ENCODE data around the gene BRPF1. TPM values are rescaled to one million over a fixed set of nuclear protein-coding genes. Genes with fewer than 3 reads are reported as not detected.

The BRPF1 gene
- total RNA-seq, 1 donor from 2014 or later = 34.2 TPM

GRCh38 chr3:9745521-9745920 lies 14.0 kb downstream of the BRPF1 start:
- no peak overlapping the region for H3K27ac Mint-ChIP-seq
- H3K36me3 Mint-ChIP-seq (ENCODE audit: low read depth) = peaks cover 79% of the 10 kb centered on the region
- H3K9me3 Mint-ChIP-seq = no peaks in the 10 kb centered on the region
- peaks cover 8% of the 10 kb centered on the region for H3K4me1 Mint-ChIP-seq (ENCODE audit: low read depth)
- DNase-seq (ENCODE audit: low spot score) = no peak
- H3K4me3 Mint-ChIP-seq (ENCODE audit: low read depth) = no peak overlapping the region
- no peaks in the 10 kb centered on the region for H3K27me3 Mint-ChIP-seq (ENCODE audit: low read depth)
- intact Hi-C loops (cut with micrococcal nuclease) = no loop called here

GRCh38 chr3:9746330-9746729 lies 14.8 kb downstream of the BRPF1 start:
- no peak for DNase-seq (ENCODE audit: low spot score)
- H3K36me3 Mint-ChIP-seq (ENCODE audit: low read depth) = peaks cover 73% of the 10 kb centered on the region
- intact Hi-C loops (cut with micrococcal nuclease) = no loop called here
- H3K4me1 Mint-ChIP-seq (ENCODE audit: low read depth) = peaks cover 12% of the 10 kb centered on the region
- no peaks in the 10 kb centered on the region for H3K9me3 Mint-ChIP-seq
- no peaks in the 10 kb centered on the region for H3K27me3 Mint-ChIP-seq (ENCODE audit: low read depth)
- H3K27ac Mint-ChIP-seq = no peak overlapping the region
- no peak overlapping the region for H3K4me3 Mint-ChIP-seq (ENCODE audit: low read depth)

- Mint-ChIP-seq H3K27me3 (ENCODE audit: low read depth) (no peaks in the 10 kb centered on the region), H3K9me3 (no peaks in the 10 kb centered on the region), H3K36me3 (ENCODE audit: low read depth) (peaks cover 75% of the 10 kb centered on the region), H3K4me3 (ENCODE audit: low read depth) (no peak overlapping the region), H3K4me1 (ENCODE audit: low read depth) (peaks cover 20% of the 10 kb centered on the region), H3K27ac (no peak overlapping the region)
- intact Hi-C loops (cut with micrococcal nuclease) = no loop called here
- DNase-seq (ENCODE audit: low spot score) = no peak
Observed at GRCh38 chr3:9747267-9747666, 15.7 kb downstream of the BRPF1 start.

GRCh38 chr3:9748031-9748430 lies 16.5 kb downstream of the BRPF1 start:
- H3K4me3 Mint-ChIP-seq (ENCODE audit: low read depth) = no peak overlapping the region
- no peak for DNase-seq (ENCODE audit: low spot score)
- H3K36me3 Mint-ChIP-seq (ENCODE audit: low read depth) = peaks cover 74% of the 10 kb centered on the region
- H3K27ac Mint-ChIP-seq = no peak overlapping the region
- no peaks in the 10 kb centered on the region for H3K27me3 Mint-ChIP-seq (ENCODE audit: low read depth)
- no peaks in the 10 kb centered on the region for H3K9me3 Mint-ChIP-seq
- peaks cover 20% of the 10 kb centered on the region for H3K4me1 Mint-ChIP-seq (ENCODE audit: low read depth)
- intact Hi-C loops (cut with micrococcal nuclease) = no loop called here

- peak overlapping the region; percentile 94 for H3K27ac Mint-ChIP-seq
- intact Hi-C loops (cut with micrococcal nuclease) = loop anchor here (1.0 kb wide), 1 partner anchor 18 kb away; the partner anchor contains the start of gene BRPF1
- no peaks in the 10 kb centered on the region for H3K9me3 Mint-ChIP-seq
- peaks cover 23% of the 10 kb centered on the region for H3K4me1 Mint-ChIP-seq (ENCODE audit: low read depth)
- H3K36me3 Mint-ChIP-seq (ENCODE audit: low read depth) = peaks cover 71% of the 10 kb centered on the region
- DNase-seq (ENCODE audit: low spot score) = no peak
- no peaks in the 10 kb centered on the region for H3K27me3 Mint-ChIP-seq (ENCODE audit: low read depth)
- peak overlapping the region; percentile 95 for H3K4me3 Mint-ChIP-seq (ENCODE audit: low read depth)
Observed at GRCh38 chr3:9749296-9749644, 17.7 kb downstream of the BRPF1 start.

GRCh38 chr3:9749645-9750555 lies 18.4 kb downstream of the BRPF1 start, which contains the start of gene OGG1:
Gene OGG1, plus strand, starts transcription at chr3:9749952. Its CDS starts 335 bp downstream, at chr3:9750287.
- peak within 1 kb of the TSS; percentile 94 for H3K27ac Mint-ChIP-seq
- H3K27me3 Mint-ChIP-seq (ENCODE audit: low read depth) = no peaks in the 10 kb centered on the region
- intact Hi-C loops (cut with micrococcal nuclease) = loop anchor here (1.0 to 5.0 kb wide), 6 partner anchors 19 to 354 kb away; partner anchors contain the start of genes BRPF1, CAMK1 and TADA3
- H3K9me3 Mint-ChIP-seq = no peaks in the 10 kb centered on the region
- H3K4me3 Mint-ChIP-seq (ENCODE audit: low read depth) = peak within 1 kb of the TSS; percentile 95
- peaks cover 70% of the 10 kb centered on the region for H3K36me3 Mint-ChIP-seq (ENCODE audit: low read depth)
- peaks cover 28% of the 10 kb centered on the region for H3K4me1 Mint-ChIP-seq (ENCODE audit: low read depth)
- DNase-seq (ENCODE audit: low spot score) = peak; percentile 97

- peak overlapping the region; percentile 94 for H3K27ac Mint-ChIP-seq
- no peaks in the 10 kb centered on the region for H3K27me3 Mint-ChIP-seq (ENCODE audit: low read depth)
- no peaks in the 10 kb centered on the region for H3K9me3 Mint-ChIP-seq
- intact Hi-C loops (cut with micrococcal nuclease) = loop anchor here (1.0 to 5.0 kb wide), 5 partner anchors 18 to 354 kb away; partner anchors contain the start of genes CAMK1 and TADA3
- no peak for DNase-seq (ENCODE audit: low spot score)
- H3K4me1 Mint-ChIP-seq (ENCODE audit: low read depth) = peaks cover 29% of the 10 kb centered on the region
- H3K4me3 Mint-ChIP-seq (ENCODE audit: low read depth) = peak overlapping the region; percentile 95
- peaks cover 67% of the 10 kb centered on the region for H3K36me3 Mint-ChIP-seq (ENCODE audit: low read depth)
Observed at GRCh38 chr3:9750556-9751411, 19.2 kb downstream of the BRPF1 start.

GRCh38 chr3:9754678-9755077 lies 23.1 kb downstream of the BRPF1 start:
- H3K27ac Mint-ChIP-seq = peak overlapping the region; percentile 65
- intact Hi-C loops (cut with micrococcal nuclease) = loop anchor here (5.0 kb wide), 1 partner anchor 53 kb away; no protein-coding TSS in a partner anchor
- peak overlapping the region; percentile 45 for H3K4me3 Mint-ChIP-seq (ENCODE audit: low read depth)
- DNase-seq (ENCODE audit: low spot score) = no peak
- H3K9me3 Mint-ChIP-seq = no peaks in the 10 kb centered on the region
- H3K4me1 Mint-ChIP-seq (ENCODE audit: low read depth) = peaks cover 22% of the 10 kb centered on the region
- no peaks in the 10 kb centered on the region for H3K27me3 Mint-ChIP-seq (ENCODE audit: low read depth)
- peaks cover 64% of the 10 kb centered on the region for H3K36me3 Mint-ChIP-seq (ENCODE audit: low read depth)

- H3K27me3 Mint-ChIP-seq (ENCODE audit: low read depth) = no peaks in the 10 kb centered on the region
- intact Hi-C loops (cut with micrococcal nuclease) = no loop called here
- no peak overlapping the region for H3K27ac Mint-ChIP-seq
- peaks cover 9% of the 10 kb centered on the region for H3K4me1 Mint-ChIP-seq (ENCODE audit: low read depth)
- DNase-seq (ENCODE audit: low spot score) = no peak
- H3K9me3 Mint-ChIP-seq = no peaks in the 10 kb centered on the region
- H3K36me3 Mint-ChIP-seq (ENCODE audit: low read depth) = peaks cover 73% of the 10 kb centered on the region
- no peak overlapping the region for H3K4me3 Mint-ChIP-seq (ENCODE audit: low read depth)
Observed at GRCh38 chr3:9757427-9757826, 25.9 kb downstream of the BRPF1 start.

GRCh38 chr3:9760779-9761505 lies 29.4 kb downstream of the BRPF1 start:
- H3K36me3 Mint-ChIP-seq (ENCODE audit: low read depth) = peaks cover 74% of the 10 kb centered on the region
- no peak overlapping the region for H3K4me3 Mint-ChIP-seq (ENCODE audit: low read depth)
- H3K27ac Mint-ChIP-seq = no peak overlapping the region
- no peak for DNase-seq (ENCODE audit: low spot score)
- no peaks in the 10 kb centered on the region for H3K9me3 Mint-ChIP-seq
- H3K4me1 Mint-ChIP-seq (ENCODE audit: low read depth) = peaks cover 2% of the 10 kb centered on the region
- intact Hi-C loops (cut with micrococcal nuclease) = no loop called here
- no peaks in the 10 kb centered on the region for H3K27me3 Mint-ChIP-seq (ENCODE audit: low read depth)

GRCh38 chr3:9761919-9762318 lies 30.4 kb downstream of the BRPF1 start:
- H3K27me3 Mint-ChIP-seq (ENCODE audit: low read depth) = no peaks in the 10 kb centered on the region
- H3K36me3 Mint-ChIP-seq (ENCODE audit: low read depth) = peaks cover 72% of the 10 kb centered on the region
- no peaks in the 10 kb centered on the region for H3K9me3 Mint-ChIP-seq

GRCh38 chr3:9762871-9763270 lies 31.3 kb downstream of the BRPF1 start:
- H3K27me3 Mint-ChIP-seq (ENCODE audit: low read depth) = no peaks in the 10 kb centered on the region
- DNase-seq (ENCODE audit: low spot score) = no peak
- no peak overlapping the region for H3K27ac Mint-ChIP-seq
- peaks cover 12% of the 10 kb centered on the region for H3K4me1 Mint-ChIP-seq (ENCODE audit: low read depth)
- H3K4me3 Mint-ChIP-seq (ENCODE audit: low read depth) = no peak overlapping the region
- no peaks in the 10 kb centered on the region for H3K9me3 Mint-ChIP-seq
- intact Hi-C loops (cut with micrococcal nuclease) = no loop called here
- peaks cover 75% of the 10 kb centered on the region for H3K36me3 Mint-ChIP-seq (ENCODE audit: low read depth)

More at GRCh38 chr3:9761919-9762318, 30.4 kb downstream of the BRPF1 start:
- intact Hi-C loops (cut with micrococcal nuclease) = no loop called here
- peaks cover 4% of the 10 kb centered on the region for H3K4me1 Mint-ChIP-seq (ENCODE audit: low read depth)
- no peak overlapping the region for H3K27ac Mint-ChIP-seq
- no peak for DNase-seq (ENCODE audit: low spot score)
- no peak overlapping the region for H3K4me3 Mint-ChIP-seq (ENCODE audit: low read depth)
